Measurements from ENCODE around the gene TTC39B.

The TTC39B gene

DNA sequence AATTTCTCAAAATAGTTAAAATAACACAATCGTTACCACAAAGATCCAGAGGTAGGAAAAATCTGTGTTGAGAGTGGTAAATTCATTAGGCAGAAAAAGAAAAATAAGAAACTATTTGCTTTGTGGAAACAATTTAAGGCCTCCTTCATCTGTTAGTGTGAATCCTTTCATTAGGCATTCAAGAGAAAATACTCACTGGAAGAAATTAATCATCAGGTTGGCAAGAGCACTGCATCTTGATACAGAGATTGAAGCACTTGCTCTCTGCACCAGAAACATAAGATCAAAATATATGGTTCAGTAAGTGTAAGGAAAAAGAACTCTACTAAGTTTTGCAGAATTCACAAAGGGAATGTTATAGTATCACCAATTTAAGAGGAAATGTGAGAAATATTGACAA, 44.4 kb downstream of the TTC39B start:
- TF ChIP-seq EZH2 (optimal IDR thresholded peaks at IDR 0.05; ENCODE audit: low read depth, low read length): no peak
- H3K9me2 ChIP-seq (replicated peaks; ENCODE audit: insufficient read depth, low read length): no peaks in the 10 kb centered on the region
- no peaks in the 10 kb centered on the region for H3F3A ChIP-seq (ENCODE audit: insufficient read depth, low read length)
- H3K36me3 ChIP-seq (replicated peaks; ENCODE audit: insufficient read depth, low read length): no peaks in the 10 kb centered on the region
- no peaks in the 10 kb centered on the region for H3K27me3 ChIP-seq (replicated peaks; ENCODE audit: insufficient read depth, low read length)
- H2AFZ ChIP-seq (ENCODE audit: low read length): no peak overlapping the region
- H3K9ac ChIP-seq (ENCODE audit: low read length): no peak overlapping the region
- H3K79me2 ChIP-seq (ENCODE audit: low read length): no peaks in the 10 kb centered on the region
- DNase-seq: no peak
- H3K4me2 ChIP-seq (ENCODE audit: low read depth, low read length): no peak overlapping the region
- H3K27ac ChIP-seq (ENCODE audit: low read length): no peak overlapping the region
- no peaks in the 10 kb centered on the region for H4K20me1 ChIP-seq (ENCODE audit: insufficient read depth, low read length)
- H3K9me3 ChIP-seq (replicated peaks; ENCODE audit: insufficient read depth, low read length): no peaks in the 10 kb centered on the region
- H3K4me3 ChIP-seq (ENCODE audit: low read length): no peak overlapping the region
- H3K4me1 ChIP-seq (ENCODE audit: low read length): no peaks in the 10 kb centered on the region

DNA sequence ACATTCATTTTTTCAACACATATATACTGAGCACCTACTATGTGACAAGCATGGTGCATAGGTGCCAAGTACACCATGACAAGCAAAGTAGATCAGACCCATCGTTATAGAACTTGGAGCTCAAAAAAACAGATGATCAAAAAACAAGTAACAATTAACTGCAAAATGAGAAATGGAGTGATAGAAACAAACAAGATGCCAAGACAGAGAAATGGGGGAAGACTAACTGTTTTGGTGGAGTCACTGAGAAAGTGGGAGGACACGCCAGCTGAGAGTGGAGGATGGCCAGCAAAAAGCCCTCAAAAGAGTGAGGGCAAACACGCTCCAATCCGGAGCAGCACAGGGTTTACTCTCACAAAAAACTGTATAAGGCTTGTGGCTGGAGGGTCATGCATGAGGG, 50.6 kb downstream of the TTC39B start:
- Histone ChIP-seq H3K36me3 (replicated peaks; ENCODE audit: insufficient read depth, low read length) (no peaks in the 10 kb centered on the region), H3K79me2 (ENCODE audit: low read length) (no peaks in the 10 kb centered on the region), H4K20me1 (ENCODE audit: insufficient read depth, low read length) (no peaks in the 10 kb centered on the region), H3K9me3 (replicated peaks; ENCODE audit: insufficient read depth, low read length) (no peaks in the 10 kb centered on the region), H3K4me3 (ENCODE audit: low read length) (no peak overlapping the region), H3K27me3 (replicated peaks; ENCODE audit: insufficient read depth, low read length) (no peaks in the 10 kb centered on the region), H2AFZ (ENCODE audit: low read length) (no peak overlapping the region), H3K4me1 (ENCODE audit: low read length) (no peaks in the 10 kb centered on the region), H3K9me2 (replicated peaks; ENCODE audit: insufficient read depth, low read length) (no peaks in the 10 kb centered on the region), H3F3A (ENCODE audit: insufficient read depth, low read length) (no peaks in the 10 kb centered on the region), H3K27ac (ENCODE audit: low read length) (no peak overlapping the region), H3K9ac (ENCODE audit: low read length) (no peak overlapping the region), H3K4me2 (ENCODE audit: low read depth, low read length) (no peak overlapping the region)
- TF ChIP-seq EZH2 (optimal IDR thresholded peaks at IDR 0.05; ENCODE audit: low read depth, low read length) (no peak), EZH2phosphoT487 (IDR thresholded peaks at IDR 0.05; ENCODE audit: low read length) (no peak)
- no peak for DNase-seq

DNA sequence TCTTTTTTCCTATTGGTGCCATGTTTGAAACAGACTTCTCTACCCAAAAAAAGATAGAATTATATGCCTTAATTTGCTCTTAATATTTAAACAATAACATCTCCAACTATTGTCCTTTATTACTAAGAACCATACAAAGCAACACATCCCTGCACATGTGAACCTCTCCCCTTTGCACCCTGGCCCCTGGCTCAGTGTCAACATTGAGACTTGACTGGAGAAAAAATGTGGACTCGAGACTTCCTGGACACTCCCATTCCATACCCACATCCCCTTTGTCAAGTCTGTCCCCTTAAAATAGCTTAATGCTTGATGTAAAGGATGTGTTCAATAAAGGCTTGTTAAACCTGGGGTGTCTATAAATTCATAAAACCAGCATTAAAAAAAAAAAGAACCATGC, 53.2 kb downstream of the TTC39B start:
- no peaks in the 10 kb centered on the region for H3K27me3 ChIP-seq (replicated peaks; ENCODE audit: insufficient read depth, low read length)
- no peaks in the 10 kb centered on the region for H4K20me1 ChIP-seq (ENCODE audit: insufficient read depth, low read length)
- H3K9me3 ChIP-seq (replicated peaks; ENCODE audit: insufficient read depth, low read length): no peaks in the 10 kb centered on the region
- no peak overlapping the region for H3K9ac ChIP-seq (ENCODE audit: low read length)
- H3K4me1 ChIP-seq (ENCODE audit: low read length): no peaks in the 10 kb centered on the region
- no peak overlapping the region for H3K4me2 ChIP-seq (ENCODE audit: low read depth, low read length)
- no peak overlapping the region for H3K27ac ChIP-seq (ENCODE audit: low read length)
- H3K79me2 ChIP-seq (ENCODE audit: low read length): no peaks in the 10 kb centered on the region
- H3K4me3 ChIP-seq (ENCODE audit: low read length): no peak overlapping the region
- no peak overlapping the region for H2AFZ ChIP-seq (ENCODE audit: low read length)
- TF ChIP-seq EZH2 (optimal IDR thresholded peaks at IDR 0.05; ENCODE audit: low read depth, low read length): no peak
- no peak for TF ChIP-seq EZH2phosphoT487 (IDR thresholded peaks at IDR 0.05; ENCODE audit: low read length)
- TF ChIP-seq, protein P1, sequence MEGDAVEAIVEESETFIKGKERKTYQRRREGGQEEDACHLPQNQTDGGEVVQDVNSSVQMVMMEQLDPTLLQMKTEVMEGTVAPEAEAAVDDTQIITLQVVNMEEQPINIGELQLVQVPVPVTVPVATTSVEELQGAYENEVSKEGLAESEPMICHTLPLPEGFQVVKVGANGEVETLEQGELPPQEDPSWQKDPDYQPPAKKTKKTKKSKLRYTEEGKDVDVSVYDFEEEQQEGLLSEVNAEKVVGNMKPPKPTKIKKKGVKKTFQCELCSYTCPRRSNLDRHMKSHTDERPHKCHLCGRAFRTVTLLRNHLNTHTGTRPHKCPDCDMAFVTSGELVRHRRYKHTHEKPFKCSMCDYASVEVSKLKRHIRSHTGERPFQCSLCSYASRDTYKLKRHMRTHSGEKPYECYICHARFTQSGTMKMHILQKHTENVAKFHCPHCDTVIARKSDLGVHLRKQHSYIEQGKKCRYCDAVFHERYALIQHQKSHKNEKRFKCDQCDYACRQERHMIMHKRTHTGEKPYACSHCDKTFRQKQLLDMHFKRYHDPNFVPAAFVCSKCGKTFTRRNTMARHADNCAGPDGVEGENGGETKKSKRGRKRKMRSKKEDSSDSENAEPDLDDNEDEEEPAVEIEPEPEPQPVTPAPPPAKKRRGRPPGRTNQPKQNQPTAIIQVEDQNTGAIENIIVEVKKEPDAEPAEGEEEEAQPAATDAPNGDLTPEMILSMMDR (IDR thresholded peaks at IDR 0.05; ENCODE audit: low read length): no peak
- no peaks in the 10 kb centered on the region for H3K9me2 ChIP-seq (replicated peaks; ENCODE audit: insufficient read depth, low read length)
- no peaks in the 10 kb centered on the region for H3F3A ChIP-seq (ENCODE audit: insufficient read depth, low read length)
- H3K36me3 ChIP-seq (replicated peaks; ENCODE audit: insufficient read depth, low read length): no peaks in the 10 kb centered on the region
- no peak for DNase-seq

DNA sequence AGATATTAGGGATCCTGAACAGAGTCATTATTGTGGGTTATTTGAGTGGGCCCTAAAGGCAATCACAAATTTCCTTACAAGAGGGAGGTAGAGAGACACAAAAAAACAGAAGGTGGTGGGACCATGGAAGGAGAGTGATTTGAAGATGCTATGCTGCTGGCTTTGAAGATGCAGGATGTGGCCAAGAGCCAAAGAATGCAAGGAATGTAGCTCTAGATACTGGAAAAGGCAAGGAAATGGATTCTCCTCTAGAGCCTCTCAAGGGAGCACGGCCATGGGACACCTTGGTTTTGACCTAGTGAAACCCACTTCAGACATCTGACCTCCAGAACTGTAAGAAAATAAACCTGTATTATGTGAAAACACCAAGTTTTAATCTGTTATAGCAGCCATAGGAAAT, 53.8 kb downstream of the TTC39B start:
- Histone ChIP-seq H3K36me3 (replicated peaks; ENCODE audit: insufficient read depth, low read length) (no peaks in the 10 kb centered on the region), H3F3A (ENCODE audit: insufficient read depth, low read length) (no peaks in the 10 kb centered on the region), H3K79me2 (ENCODE audit: low read length) (no peaks in the 10 kb centered on the region), H3K9ac (ENCODE audit: low read length) (no peak overlapping the region), H3K4me2 (ENCODE audit: low read depth, low read length) (no peak overlapping the region), H3K27me3 (replicated peaks; ENCODE audit: insufficient read depth, low read length) (no peaks in the 10 kb centered on the region), H3K27ac (ENCODE audit: low read length) (no peak overlapping the region), H3K9me2 (replicated peaks; ENCODE audit: insufficient read depth, low read length) (no peaks in the 10 kb centered on the region), H3K4me3 (ENCODE audit: low read length) (no peak overlapping the region), H3K9me3 (replicated peaks; ENCODE audit: insufficient read depth, low read length) (no peaks in the 10 kb centered on the region), H4K20me1 (ENCODE audit: insufficient read depth, low read length) (no peaks in the 10 kb centered on the region), H2AFZ (ENCODE audit: low read length) (no peak overlapping the region), H3K4me1 (ENCODE audit: low read length) (no peaks in the 10 kb centered on the region)
- TF ChIP-seq EZH2phosphoT487 (IDR thresholded peaks at IDR 0.05; ENCODE audit: low read length): no peak
- TF ChIP-seq, protein P1 (IDR thresholded peaks at IDR 0.05; ENCODE audit: low read length): no peak
- no peak for TF ChIP-seq EZH2 (optimal IDR thresholded peaks at IDR 0.05; ENCODE audit: low read depth, low read length)
- DNase-seq: no peak

All from MM.1S (cell line).